ENCODE measurements around the gene SERINC4. TPM values are rescaled to one million over a fixed set of nuclear protein-coding genes. Genes with fewer than 3 reads are reported as not detected.

The SERINC4 gene
- polyA plus RNA-seq, 1 donor: 0.42 TPM

GRCh38 chr15:43796566-43796965 lies 3.5 kb downstream of the SERINC4 start:
- Histone ChIP-seq H3K9me3 (ENCODE audit: control insufficient read depth, low read depth, low read length) (peaks cover 4% of the 10 kb centered on the region), H3K4me3 (ENCODE audit: low read length) (no peak overlapping the region), H3K4me1 (ENCODE audit: control insufficient read depth, insufficient read depth, low read length) (peaks cover 43% of the 10 kb centered on the region), H3K27me3 (ENCODE audit: control insufficient read depth, insufficient read depth, low read length) (no peaks in the 10 kb centered on the region), H3K36me3 (ENCODE audit: control insufficient read depth, insufficient read depth, low read length) (peaks cover 53% of the 10 kb centered on the region), H3K27ac (ENCODE audit: low read length) (no peak overlapping the region)
- DNase-seq: no peak
- 100% methylated on average over 1 of the region's 3 CpGs for WGBS (ENCODE audit: insufficient coverage, low lambda C conversion rate)

GRCh38 chr15:43795997-43796396 lies 4.0 kb downstream of the SERINC4 start:
- Histone ChIP-seq H3K27me3 (ENCODE audit: control insufficient read depth, insufficient read depth, low read length) (no peaks in the 10 kb centered on the region), H3K27ac (ENCODE audit: low read length) (no peak overlapping the region), H3K4me3 (ENCODE audit: low read length) (no peak overlapping the region), H3K36me3 (ENCODE audit: control insufficient read depth, insufficient read depth, low read length) (peaks cover 53% of the 10 kb centered on the region), H3K9me3 (ENCODE audit: control insufficient read depth, low read depth, low read length) (peaks cover 4% of the 10 kb centered on the region), H3K4me1 (ENCODE audit: control insufficient read depth, insufficient read depth, low read length) (peaks cover 45% of the 10 kb centered on the region)
- no peak for DNase-seq

GRCh38 chr15:43795197-43795596 lies 4.8 kb downstream of the SERINC4 start:
- H3K4me3 ChIP-seq (ENCODE audit: low read length): no peak overlapping the region
- WGBS (ENCODE audit: insufficient coverage, low lambda C conversion rate): no CpG with 5 or more reads among the region's 2 CpGs
- no peak overlapping the region for H3K27ac ChIP-seq (ENCODE audit: low read length)
- peaks cover 4% of the 10 kb centered on the region for H3K9me3 ChIP-seq (ENCODE audit: control insufficient read depth, low read depth, low read length)
- peaks cover 45% of the 10 kb centered on the region for H3K4me1 ChIP-seq (ENCODE audit: control insufficient read depth, insufficient read depth, low read length)
- H3K27me3 ChIP-seq (ENCODE audit: control insufficient read depth, insufficient read depth, low read length): no peaks in the 10 kb centered on the region
- H3K36me3 ChIP-seq (ENCODE audit: control insufficient read depth, insufficient read depth, low read length): peaks cover 53% of the 10 kb centered on the region
- DNase-seq: no peak

GRCh38 chr15:43794269-43795037 lies 5.6 kb downstream of the SERINC4 start:
- no peaks in the 10 kb centered on the region for H3K9me3 ChIP-seq (ENCODE audit: control insufficient read depth, low read depth, low read length)
- peaks cover 48% of the 10 kb centered on the region for H3K36me3 ChIP-seq (ENCODE audit: control insufficient read depth, insufficient read depth, low read length)
- no peak overlapping the region for H3K4me3 ChIP-seq (ENCODE audit: low read length)
- no peak for DNase-seq
- H3K27me3 ChIP-seq (ENCODE audit: control insufficient read depth, insufficient read depth, low read length): no peaks in the 10 kb centered on the region
- H3K4me1 ChIP-seq (ENCODE audit: control insufficient read depth, insufficient read depth, low read length): peaks cover 37% of the 10 kb centered on the region
- WGBS (ENCODE audit: insufficient coverage, low lambda C conversion rate): no CpG with 5 or more reads among the region's 9 CpGs
- H3K27ac ChIP-seq (ENCODE audit: low read length): no peak overlapping the region

GRCh38 chr15:43793647-43794046 lies 6.4 kb downstream of the SERINC4 start:
- H3K27me3 ChIP-seq (ENCODE audit: control insufficient read depth, insufficient read depth, low read length): no peaks in the 10 kb centered on the region
- H3K9me3 ChIP-seq (ENCODE audit: control insufficient read depth, low read depth, low read length): no peaks in the 10 kb centered on the region
- H3K4me3 ChIP-seq (ENCODE audit: low read length): peak overlapping the region; percentile 89
- peaks cover 44% of the 10 kb centered on the region for H3K36me3 ChIP-seq (ENCODE audit: control insufficient read depth, insufficient read depth, low read length)
- WGBS (ENCODE audit: insufficient coverage, low lambda C conversion rate): no CpG with 5 or more reads among the region's 10 CpGs
- H3K4me1 ChIP-seq (ENCODE audit: control insufficient read depth, insufficient read depth, low read length): peaks cover 31% of the 10 kb centered on the region
- DNase-seq: no peak
- H3K27ac ChIP-seq (ENCODE audit: low read length): no peak overlapping the region

- peaks cover 44% of the 10 kb centered on the region for H3K36me3 ChIP-seq (ENCODE audit: control insufficient read depth, insufficient read depth, low read length)
- peak overlapping the region; percentile 87 for H3K27ac ChIP-seq (ENCODE audit: low read length)
- peaks cover 25% of the 10 kb centered on the region for H3K4me1 ChIP-seq (ENCODE audit: control insufficient read depth, insufficient read depth, low read length)
- 0% methylated on average over 2 of the region's 33 CpGs for WGBS (ENCODE audit: insufficient coverage, low lambda C conversion rate)
- peak overlapping the region; percentile 89 for H3K4me3 ChIP-seq (ENCODE audit: low read length)
- no peaks in the 10 kb centered on the region for H3K9me3 ChIP-seq (ENCODE audit: control insufficient read depth, low read depth, low read length)
- no peaks in the 10 kb centered on the region for H3K27me3 ChIP-seq (ENCODE audit: control insufficient read depth, insufficient read depth, low read length)
- DNase-seq: peak in 1 of 2 donors; percentile 54
Measured at GRCh38 chr15:43792761-43793476, 7.1 kb downstream of the SERINC4 start.

GRCh38 chr15:43791993-43792760 lies 7.8 kb downstream of the SERINC4 start, which contains the start of gene SERF2:
SERF2 (plus strand) TSS chr15:43792320; CDS start chr15:43792377, 57 bp downstream.
- peaks cover 39% of the 10 kb centered on the region for H3K36me3 ChIP-seq (ENCODE audit: control insufficient read depth, insufficient read depth, low read length)
- no peaks in the 10 kb centered on the region for H3K9me3 ChIP-seq (ENCODE audit: control insufficient read depth, low read depth, low read length)
- H3K4me1 ChIP-seq (ENCODE audit: control insufficient read depth, insufficient read depth, low read length): peaks cover 23% of the 10 kb centered on the region
- no CpG with 5 or more reads among the region's 66 CpGs for WGBS (ENCODE audit: insufficient coverage, low lambda C conversion rate)
- peak within 1 kb of the TSS; percentile 87 for H3K27ac ChIP-seq (ENCODE audit: low read length)
- no peaks in the 10 kb centered on the region for H3K27me3 ChIP-seq (ENCODE audit: control insufficient read depth, insufficient read depth, low read length)
- peak within 1 kb of the TSS; percentile 89 for H3K4me3 ChIP-seq (ENCODE audit: low read length)
- peak; percentile 100 for DNase-seq

GRCh38 chr15:43789409-43789808 lies 10.6 kb downstream of the SERINC4 start:
- peaks cover 14% of the 10 kb centered on the region for H3K4me1 ChIP-seq (ENCODE audit: control insufficient read depth, insufficient read depth, low read length)
- peak overlapping the region; percentile 8 for H3K27ac ChIP-seq (ENCODE audit: low read length)
- WGBS (ENCODE audit: insufficient coverage, low lambda C conversion rate): no CpG with 5 or more reads among the region's 3 CpGs
- H3K36me3 ChIP-seq (ENCODE audit: control insufficient read depth, insufficient read depth, low read length): peaks cover 13% of the 10 kb centered on the region
- H3K9me3 ChIP-seq (ENCODE audit: control insufficient read depth, low read depth, low read length): no peaks in the 10 kb centered on the region
- no peaks in the 10 kb centered on the region for H3K27me3 ChIP-seq (ENCODE audit: control insufficient read depth, insufficient read depth, low read length)
- no peak overlapping the region for H3K4me3 ChIP-seq (ENCODE audit: low read length)
- DNase-seq: no peak

- no peak for DNase-seq
- Histone ChIP-seq H3K4me3 (ENCODE audit: low read length) (no peak overlapping the region), H3K27ac (ENCODE audit: low read length) (no peak overlapping the region), H3K9me3 (ENCODE audit: control insufficient read depth, low read depth, low read length) (no peaks in the 10 kb centered on the region), H3K4me1 (ENCODE audit: control insufficient read depth, insufficient read depth, low read length) (peaks cover 20% of the 10 kb centered on the region), H3K36me3 (ENCODE audit: control insufficient read depth, insufficient read depth, low read length) (peaks cover 5% of the 10 kb centered on the region), H3K27me3 (ENCODE audit: control insufficient read depth, insufficient read depth, low read length) (no peaks in the 10 kb centered on the region)
- no CpG with 5 or more reads among the region's 1 CpG for WGBS (ENCODE audit: insufficient coverage, low lambda C conversion rate)
Measured at GRCh38 chr15:43779016-43779415, 21.0 kb downstream of the SERINC4 start.

GRCh38 chr15:43777267-43777914 lies 22.6 kb downstream of the SERINC4 start:
- Histone ChIP-seq H3K9me3 (ENCODE audit: control insufficient read depth, low read depth, low read length) (no peaks in the 10 kb centered on the region), H3K27me3 (ENCODE audit: control insufficient read depth, insufficient read depth, low read length) (no peaks in the 10 kb centered on the region), H3K4me3 (ENCODE audit: low read length) (peak overlapping the region; percentile 74), H3K4me1 (ENCODE audit: control insufficient read depth, insufficient read depth, low read length) (peaks cover 20% of the 10 kb centered on the region), H3K36me3 (ENCODE audit: control insufficient read depth, insufficient read depth, low read length) (peaks cover 19% of the 10 kb centered on the region), H3K27ac (ENCODE audit: low read length) (peak overlapping the region; percentile 94)
- peak; percentile 73 to 91 for DNase-seq
- WGBS (ENCODE audit: insufficient coverage, low lambda C conversion rate): 4% methylated on average over 5 of the region's 31 CpGs

All from large intestine (tissue), 3 donors.